Coronary artery (tissue), 2 donors: ENCODE data around the gene DEPDC4.
"Not testable (repeated sequence)": the region's sequence is repeated elsewhere in the genome, so short reads cannot be mapped to it uniquely, and the experiment has no call there.

ENCODE experiments used
- DNase-seq: peaks from one replicate; pipeline ENCODE4 v3.0.0-alpha.2; 2017; ENCODE audit warnings: low spot score
- H3K27ac ChIP-seq, 2 donors: fragments of 200-600 bp; sonication (generic); one replicate each; pipeline ENCODE4 v1.5.1; 2016 to 2019
- H3K4me3 ChIP-seq: fragments of 200-600 bp; sonication (generic); 2 replicates; pipeline ENCODE4 v1.5.1; 2016; ENCODE audit warnings: mild to moderate bottlenecking, moderate library complexity
- TF ChIP-seq, protein P1 (sequence below): fragments of 200-600 bp; sonication (generic); IDR thresholded peaks from one replicate; pipeline ENCODE4 v1.5.1; 2019; ENCODE audit warnings: antibody characterized with exemption

Gene DEPDC4

DNA sequence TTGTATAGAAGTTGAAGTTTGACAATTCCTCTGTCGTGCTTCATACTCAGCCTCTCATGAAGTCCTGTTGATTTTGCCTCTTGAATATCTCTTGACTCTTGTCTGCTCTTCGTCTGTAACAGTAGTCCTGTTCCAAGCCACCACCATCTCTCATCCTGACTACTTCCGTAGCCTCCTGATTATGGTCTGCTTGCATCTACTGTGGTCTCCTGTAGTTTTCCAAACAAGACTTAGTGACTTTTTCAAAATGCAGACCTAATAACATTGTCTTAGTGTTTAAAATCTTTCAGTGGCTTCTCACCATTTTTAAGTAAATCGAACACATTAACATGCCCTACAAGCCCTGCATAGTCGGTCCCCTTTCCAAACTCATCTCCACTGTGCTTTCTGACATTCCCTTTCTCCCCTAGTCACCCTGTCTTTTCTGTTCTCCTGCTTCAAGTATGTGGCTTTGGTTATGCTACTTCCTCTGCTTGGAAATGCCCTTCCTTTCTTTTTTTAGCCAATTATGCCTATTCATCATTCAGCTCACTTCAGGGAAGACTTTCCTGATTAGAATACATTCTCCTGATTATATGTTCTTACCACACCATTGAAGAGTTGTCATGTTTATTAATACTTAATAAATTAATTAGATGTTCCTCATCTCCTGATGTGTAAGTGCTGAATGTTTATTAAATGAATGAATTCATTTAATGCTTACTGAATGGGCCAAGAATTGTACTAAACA lies 2.1 kb upstream of the DEPDC4 start:
- DNase-seq, result no peak
- H3K4me3 ChIP-seq, result peak overlapping the region; percentile 90
- TF ChIP-seq, protein P1, sequence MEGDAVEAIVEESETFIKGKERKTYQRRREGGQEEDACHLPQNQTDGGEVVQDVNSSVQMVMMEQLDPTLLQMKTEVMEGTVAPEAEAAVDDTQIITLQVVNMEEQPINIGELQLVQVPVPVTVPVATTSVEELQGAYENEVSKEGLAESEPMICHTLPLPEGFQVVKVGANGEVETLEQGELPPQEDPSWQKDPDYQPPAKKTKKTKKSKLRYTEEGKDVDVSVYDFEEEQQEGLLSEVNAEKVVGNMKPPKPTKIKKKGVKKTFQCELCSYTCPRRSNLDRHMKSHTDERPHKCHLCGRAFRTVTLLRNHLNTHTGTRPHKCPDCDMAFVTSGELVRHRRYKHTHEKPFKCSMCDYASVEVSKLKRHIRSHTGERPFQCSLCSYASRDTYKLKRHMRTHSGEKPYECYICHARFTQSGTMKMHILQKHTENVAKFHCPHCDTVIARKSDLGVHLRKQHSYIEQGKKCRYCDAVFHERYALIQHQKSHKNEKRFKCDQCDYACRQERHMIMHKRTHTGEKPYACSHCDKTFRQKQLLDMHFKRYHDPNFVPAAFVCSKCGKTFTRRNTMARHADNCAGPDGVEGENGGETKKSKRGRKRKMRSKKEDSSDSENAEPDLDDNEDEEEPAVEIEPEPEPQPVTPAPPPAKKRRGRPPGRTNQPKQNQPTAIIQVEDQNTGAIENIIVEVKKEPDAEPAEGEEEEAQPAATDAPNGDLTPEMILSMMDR, result no peak
- H3K27ac ChIP-seq, result no peak overlapping the region

DNA sequence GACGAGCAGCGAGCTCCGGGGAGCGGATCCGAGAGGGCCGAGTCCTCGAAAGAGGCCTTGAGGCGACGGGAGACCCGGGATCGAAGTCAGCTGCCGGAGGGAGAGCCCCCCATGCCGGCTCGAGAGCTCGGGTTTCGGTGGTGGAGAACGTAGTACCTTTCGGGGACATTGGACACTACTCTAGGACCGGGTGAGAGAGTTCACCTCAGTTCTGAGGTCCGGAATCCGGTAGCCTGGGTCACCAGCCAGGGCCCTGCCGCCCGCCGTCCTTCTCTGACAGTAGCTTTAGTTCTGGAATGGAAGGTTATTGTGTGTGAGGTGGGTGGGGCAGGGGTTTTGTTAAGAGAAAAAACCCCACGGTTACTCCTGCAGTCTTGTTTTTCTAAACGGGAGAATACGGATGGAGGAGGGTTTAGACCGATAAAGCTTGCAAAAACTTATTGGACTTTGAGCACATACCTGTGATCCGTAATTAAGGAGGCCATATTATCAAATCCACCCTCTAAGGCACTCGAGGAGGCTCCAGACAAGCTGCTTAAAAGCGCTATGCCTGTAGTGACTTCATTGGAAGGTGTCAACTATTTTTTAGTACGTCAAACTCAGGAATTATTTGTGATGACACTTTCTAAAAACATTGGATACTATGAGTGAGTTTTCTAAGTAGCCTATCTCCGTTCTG lies 863 bp upstream of the DEPDC4 start:
- Histone ChIP-seq H3K4me3 (peak overlapping the region; percentile 90), H3K27ac (peak overlapping the region; percentile 95 to 99)
- TF ChIP-seq, protein P1, result no peak
- no peak for DNase-seq

DNA sequence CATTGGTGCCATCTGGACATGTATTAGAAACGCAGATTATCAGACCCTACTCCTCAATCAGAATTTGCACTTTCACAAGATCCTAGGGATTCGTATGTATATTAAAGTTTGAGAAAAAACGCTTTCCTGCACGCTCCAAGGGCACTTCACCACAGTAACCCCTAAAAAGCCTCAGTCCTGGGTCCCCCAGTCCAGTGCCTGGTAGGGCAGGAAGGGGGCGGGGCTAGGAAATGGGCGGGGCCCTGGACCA lies 369 bp downstream of the DEPDC4 start:
- H3K4me3 ChIP-seq, result peak overlapping the region; percentile 90
- DNase-seq, result no peak

DNA sequence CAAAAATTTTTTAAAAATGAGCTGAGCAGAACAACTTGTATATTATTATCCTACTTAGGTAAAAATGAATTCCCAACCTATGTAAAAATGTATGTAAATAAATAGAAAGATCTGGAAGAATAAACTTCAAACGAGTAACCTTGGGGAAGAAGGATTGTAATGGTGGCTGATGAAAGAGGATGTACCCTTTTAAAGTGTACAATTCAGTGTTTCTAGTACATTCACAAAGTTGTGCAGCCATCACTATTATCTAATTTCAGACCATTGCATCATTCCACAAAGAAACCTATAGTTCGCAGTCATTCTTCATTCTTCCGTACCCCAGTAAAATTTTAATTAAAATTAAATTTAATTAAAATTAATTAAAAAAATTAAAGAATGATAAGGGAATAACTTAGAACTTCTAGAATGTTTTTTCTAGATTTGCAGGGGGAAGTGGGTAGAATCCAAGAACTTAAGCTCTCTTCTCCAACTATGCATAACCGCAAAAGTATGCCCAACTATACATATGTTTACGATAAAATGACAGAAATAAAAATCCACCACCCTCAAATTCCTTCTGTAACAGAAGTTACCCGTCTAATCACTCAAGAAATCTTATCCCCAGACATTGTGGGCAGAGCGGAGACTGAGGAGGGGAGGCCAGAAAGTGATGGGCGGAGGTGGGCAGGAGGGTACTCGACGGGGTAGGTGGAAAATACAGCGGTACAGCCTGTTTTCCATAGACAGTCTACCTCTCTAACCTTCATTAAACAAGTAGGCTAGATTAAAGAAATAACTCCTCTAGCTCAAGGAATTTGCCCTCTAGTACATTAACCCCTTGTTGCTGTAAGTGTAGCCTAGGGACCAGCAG lies 921 bp downstream of the DEPDC4 start:
- Histone ChIP-seq H3K27ac (peak overlapping the region in 1 of 2 donors; percentile 95), H3K4me3 (peak overlapping the region; percentile 90)
- DNase-seq, result no peak
- TF ChIP-seq, protein P1, result no peak

More for the DNA sequence above, 369 bp downstream of the DEPDC4 start:
- TF ChIP-seq, protein P1, result no peak
- H3K27ac ChIP-seq, result peak overlapping the region; percentile 95 to 99

DNA sequence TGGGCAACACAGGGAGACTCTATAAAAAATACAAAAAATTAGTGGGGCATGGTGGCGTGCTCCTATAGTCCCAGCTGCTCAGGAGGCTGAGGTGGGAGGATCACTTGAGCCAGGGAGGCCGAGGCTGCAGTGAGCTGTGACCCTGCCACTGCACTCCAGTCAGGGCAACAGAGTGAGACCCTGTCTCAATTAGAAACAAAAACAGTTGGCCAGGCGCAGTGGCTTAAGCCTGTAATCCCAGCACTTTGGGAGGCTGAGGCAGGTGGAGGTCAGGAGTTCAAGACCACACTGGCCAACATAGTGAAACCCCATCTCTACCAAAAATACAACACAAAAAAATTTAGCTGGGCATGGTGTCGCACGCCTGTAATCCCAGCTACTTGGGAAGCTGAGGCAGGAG lies 1.8 kb downstream of the DEPDC4 start:
- not testable (repeated sequence) for H3K4me3 ChIP-seq, DNase-seq, H3K27ac ChIP-seq

DNA sequence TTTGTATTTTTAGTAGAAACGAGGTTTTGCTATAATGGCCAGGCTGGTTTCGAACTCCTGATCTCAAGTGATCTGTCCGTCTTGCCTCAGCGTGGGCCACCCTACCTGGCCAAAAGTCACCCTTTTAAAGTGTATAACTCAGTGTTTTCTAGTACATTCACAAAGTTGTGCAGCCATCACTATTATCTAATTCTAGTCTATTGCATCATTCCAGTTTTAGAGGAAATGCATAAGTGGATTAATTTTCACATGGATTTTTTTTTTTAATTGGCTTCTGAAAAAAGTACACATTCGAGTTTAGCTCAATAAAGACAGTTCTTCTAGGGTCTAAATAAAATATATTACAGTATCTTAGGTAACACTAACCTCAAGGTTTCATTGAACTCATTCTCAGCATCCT lies 3.7 kb downstream of the DEPDC4 start:
- H3K27ac ChIP-seq, result no peak overlapping the region
- no peak overlapping the region for H3K4me3 ChIP-seq
- TF ChIP-seq, protein P1, result no peak
- no peak for DNase-seq

DNA sequence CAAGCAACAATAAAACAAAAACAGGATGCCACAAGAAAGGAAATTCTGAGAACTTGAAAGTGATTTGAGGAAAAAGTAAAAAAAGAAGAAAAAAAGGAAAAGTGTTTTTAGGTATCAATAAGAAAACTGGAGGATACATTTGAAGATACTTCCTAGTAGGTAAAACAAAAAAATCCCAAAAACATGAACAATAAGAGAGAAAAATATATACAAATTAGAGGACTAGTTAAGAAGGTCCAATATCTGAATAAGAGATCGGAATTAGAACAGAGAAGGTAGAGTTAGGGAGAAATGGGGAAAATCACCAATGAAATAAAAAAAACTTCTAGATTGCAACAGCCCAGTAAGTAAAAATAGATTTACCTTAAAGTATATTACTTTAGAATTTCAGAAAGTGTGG lies 8.8 kb downstream of the DEPDC4 start:
- TF ChIP-seq, protein P1, result no peak
- no peak for DNase-seq
- no peak overlapping the region for H3K4me3 ChIP-seq
- no peak overlapping the region for H3K27ac ChIP-seq
